Prostate gland (tissue), 2 donors: Measurements from ENCODE around the gene GABRG3.

Experiments used
- POLR2A ChIP-seq: fragments of 450-650 bp; IDR thresholded peaks from one replicate; pipeline ENCODE4 v1.6.1; 2016; ENCODE audit warnings: antibody characterized with exemption, mild to moderate bottlenecking
- POLR2AphosphoS5 ChIP-seq: sonication (generic); formaldehyde crosslinking; IDR thresholded peaks from one replicate; pipeline ENCODE4 v1.6.1; 2017; ENCODE audit warnings: antibody characterized with exemption
- TF ChIP-seq, protein P1 (sequence below), 4 experiments: fragments of 200-600 bp in 2 of 4; fragments of 450-650 bp in 2 of 4; sonication (generic) in 2 of 4; IDR thresholded peaks; 1 replicate in 3 of 4; 2 replicates in 1 of 4; pipeline ENCODE4 v1.5.1; 2016 to 2019; ENCODE audit warnings: antibody characterized with exemption in 4 of 4, mild to moderate bottlenecking in 2 of 4, moderate library complexity in 2 of 4

DNA sequence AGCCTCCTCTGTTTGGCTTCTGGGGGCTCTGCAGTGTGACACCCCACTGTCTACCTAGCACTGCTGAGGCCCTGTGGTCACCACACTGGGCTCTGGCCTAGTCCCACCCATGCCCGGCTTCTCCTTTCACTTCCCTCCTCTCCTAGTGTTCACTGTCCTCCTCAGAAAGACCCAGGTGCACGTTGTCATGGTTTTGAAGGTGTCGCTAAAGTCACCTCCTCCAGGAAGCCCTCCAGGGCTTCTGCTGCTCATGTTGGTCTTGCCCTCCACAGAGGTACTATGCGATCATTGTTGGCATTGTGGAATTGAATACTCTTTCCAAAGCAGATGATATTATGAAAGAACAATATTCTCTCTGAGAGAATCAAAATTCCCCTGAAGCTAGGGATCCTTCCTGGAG, 163.5 kb downstream of the GABRG3 start:
- TF ChIP-seq, protein P1, sequence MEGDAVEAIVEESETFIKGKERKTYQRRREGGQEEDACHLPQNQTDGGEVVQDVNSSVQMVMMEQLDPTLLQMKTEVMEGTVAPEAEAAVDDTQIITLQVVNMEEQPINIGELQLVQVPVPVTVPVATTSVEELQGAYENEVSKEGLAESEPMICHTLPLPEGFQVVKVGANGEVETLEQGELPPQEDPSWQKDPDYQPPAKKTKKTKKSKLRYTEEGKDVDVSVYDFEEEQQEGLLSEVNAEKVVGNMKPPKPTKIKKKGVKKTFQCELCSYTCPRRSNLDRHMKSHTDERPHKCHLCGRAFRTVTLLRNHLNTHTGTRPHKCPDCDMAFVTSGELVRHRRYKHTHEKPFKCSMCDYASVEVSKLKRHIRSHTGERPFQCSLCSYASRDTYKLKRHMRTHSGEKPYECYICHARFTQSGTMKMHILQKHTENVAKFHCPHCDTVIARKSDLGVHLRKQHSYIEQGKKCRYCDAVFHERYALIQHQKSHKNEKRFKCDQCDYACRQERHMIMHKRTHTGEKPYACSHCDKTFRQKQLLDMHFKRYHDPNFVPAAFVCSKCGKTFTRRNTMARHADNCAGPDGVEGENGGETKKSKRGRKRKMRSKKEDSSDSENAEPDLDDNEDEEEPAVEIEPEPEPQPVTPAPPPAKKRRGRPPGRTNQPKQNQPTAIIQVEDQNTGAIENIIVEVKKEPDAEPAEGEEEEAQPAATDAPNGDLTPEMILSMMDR (IDR thresholded peaks at IDR 0.05), result no peak
- TF ChIP-seq POLR2AphosphoS5 (no peak), POLR2A (no peak)
